Right ventricle myocardium superior (tissue), 1 donor: Measurements from ENCODE around the gene SSRP1. TPM values are rescaled to one million over a fixed set of nuclear protein-coding genes. Genes with fewer than 3 reads are reported as not detected.
"Not testable (repeated sequence)": the region's sequence is repeated elsewhere in the genome, so short reads cannot be mapped to it uniquely, and the experiment has no call there.

Experiments
- ATAC-seq: fragments of 200-7000 bp; cut with Tn5 transposase; one replicate; pipeline ENCODE4 v1.9.1; 2020; ENCODE audit warnings: mild to moderate bottlenecking; ENCODE audit not compliant: poor library complexity
- DNase-seq: peaks from one replicate; pipeline ENCODE4 v3.0.0-alpha.2; 2020
- intact Hi-C: fragments of 100-400 bp; cut with DNase I; formaldehyde crosslinking; loops from one replicate; pipeline ENCODE4 v1.11.2; 2022
- total RNA-seq: library from RNA; stranded (reverse); fragmentation: NEBNext Ultra II Directional; extraction: Animal tissue kit (Norgen Biotek cat#: 25700); gene quantifications from one replicate; pipeline ENCODE4 v1.2.1, GENCODE V29; 2021
- donor health status: DM: no; HTN: yes; CAD: no; lungs with severe emphysema.

The SSRP1 gene
- total RNA-seq, 1 donor from 2014 or later = 36.3 TPM

- intact Hi-C loops = no loop called here
- DNase-seq (no peak), ATAC-seq (no peak)
Measured at GRCh38 chr11:57287884-57288283, 47.8 kb downstream of the SSRP1 start.

- ATAC-seq (no peak), DNase-seq (no peak)
- intact Hi-C loops = no loop called here
Measured at GRCh38 chr11:57283231-57283990, 52.3 kb downstream of the SSRP1 start.

- ATAC-seq, intact Hi-C loops, DNase-seq: not testable (repeated sequence)
Measured at GRCh38 chr11:57281546-57281945, 54.1 kb downstream of the SSRP1 start.

- no peak for DNase-seq
- intact Hi-C loops = no loop called here
- no peak for ATAC-seq
Measured at GRCh38 chr11:57279116-57279515, 56.6 kb downstream of the SSRP1 start.

GRCh38 chr11:57278721-57279095 lies 57.0 kb downstream of the SSRP1 start:
- DNase-seq = no peak
- ATAC-seq = no peak
- intact Hi-C loops = no loop called here

GRCh38 chr11:57277845-57278720 lies 57.6 kb downstream of the SSRP1 start:
- ATAC-seq (peak; percentile 91), DNase-seq (peak; percentile 76)
- intact Hi-C loops = no loop called here

- DNase-seq (no peak), ATAC-seq (peak; percentile 71)
- intact Hi-C loops = no loop called here
Measured at GRCh38 chr11:57276971-57277675, 58.6 kb downstream of the SSRP1 start.

- DNase-seq (no peak), ATAC-seq (no peak)
- intact Hi-C loops = no loop called here
Measured at GRCh38 chr11:57276169-57276970, 59.3 kb downstream of the SSRP1 start.

Other genes with a start within 250 kb of the SSRP1 start
- 0.13 TPM for gene LRRC55, start 153.9 kb downstream of the SSRP1 start, total RNA-seq
- 15.4 TPM for gene APLNR, start 98.6 kb downstream of the SSRP1 start, total RNA-seq
- 39.7 TPM for gene TNKS1BP1, start 10.9 kb downstream of the SSRP1 start, total RNA-seq
- 1.3 TPM for gene P2RX3, start 2.5 kb upstream of the SSRP1 start, total RNA-seq
- not detected for gene PRG3, start 45.3 kb upstream of the SSRP1 start, total RNA-seq
- gene PRG2, start 54.8 kb upstream of the SSRP1 start, total RNA-seq = not detected
- 20.0 TPM for gene SLC43A3, start 91.2 kb upstream of the SSRP1 start, total RNA-seq
- gene RTN4RL2, start 124.6 kb upstream of the SSRP1 start, total RNA-seq = 1.9 TPM
- 5.4 TPM for gene SLC43A1, start 179.8 kb upstream of the SSRP1 start, total RNA-seq
- 64.8 TPM for gene TIMM10, start 194.9 kb upstream of the SSRP1 start, total RNA-seq
- not detected for gene SMTNL1, start 201.7 kb upstream of the SSRP1 start, total RNA-seq
- gene UBE2L6, start 231.8 kb upstream of the SSRP1 start, total RNA-seq = 15.1 TPM